Measurements from ENCODE around the gene ARL10. TPM values are rescaled to one million over a fixed set of nuclear protein-coding genes. Genes with fewer than 3 reads are reported as not detected.

Gene ARL10
- total RNA-seq, 1 experiment from 2014 or later: 0.79 TPM

Small RNA genes within 50 kb of the gene (small RNA-seq; reads per million reads assigned to genes)
- gene MIR1271: not detected

Other genes starting within 250 kb of the ARL10 start
- 9.4 and 9.6 TPM in 2 replicates for gene SIMC1, start 127.1 kb upstream of the ARL10 start, total RNA-seq (2014; rRNA removed; shearing (Covaris generic))
- 51.3 and 68.3 TPM in 2 replicates for gene KIAA1191, start 3.7 kb upstream of the ARL10 start, total RNA-seq (2014; rRNA removed; shearing (Covaris generic))
- gene NOP16, start 23.1 kb downstream of the ARL10 start, total RNA-seq (2014; rRNA removed; shearing (Covaris generic)): 88.6 and 94.4 TPM in 2 replicates
- gene HIGD2A, start 23.3 kb downstream of the ARL10 start, total RNA-seq (2014; rRNA removed; shearing (Covaris generic)): 231 and 320 TPM in 2 replicates
- 156 and 158 TPM in 2 replicates for gene CLTB, start 51.1 kb downstream of the ARL10 start, total RNA-seq (2014; rRNA removed; shearing (Covaris generic))
- gene FAF2, start 82.9 kb downstream of the ARL10 start, total RNA-seq (2014; rRNA removed; shearing (Covaris generic)): 46.5 and 66.9 TPM in 2 replicates
- 10.0 and 16.7 TPM in 2 replicates for gene RNF44, start 171.9 kb downstream of the ARL10 start, total RNA-seq (2014; rRNA removed; shearing (Covaris generic))
- gene CDHR2, start 183.9 kb downstream of the ARL10 start, total RNA-seq (2014; rRNA removed; shearing (Covaris generic)): not detected in 2 replicates
- gene GPRIN1, start 244.7 kb downstream of the ARL10 start, total RNA-seq (2014; rRNA removed; shearing (Covaris generic)): 10.4 and 13.1 TPM in 2 replicates